Testis (tissue), 3 donors: ENCODE data around the gene MFSD2B. TPM values are rescaled to one million over a fixed set of nuclear protein-coding genes. Genes with fewer than 3 reads are reported as not detected.

Experiments used
- DNase-seq: peaks from one replicate; pipeline ENCODE4 v3.0.0-alpha.2; 2019
- H3K27ac ChIP-seq, 2 donors: fragments of 200-600 bp; sonication (generic); one replicate each; pipeline ENCODE4 v1.5.1; 2019
- H3K27me3 ChIP-seq: fragments of 200-600 bp; sonication (generic); one replicate; pipeline ENCODE4 v1.5.1; 2019
- H3K36me3 ChIP-seq: fragments of 200-600 bp; sonication (generic); one replicate; pipeline ENCODE4 v1.5.1; 2017; ENCODE audit warnings: low read depth; ENCODE audit errors: missing control alignments
- H3K4me1 ChIP-seq: fragments of 200-600 bp; sonication (generic); one replicate; pipeline ENCODE4 v1.5.1; 2019
- H3K4me3 ChIP-seq, 2 donors: fragments of 200-600 bp; sonication (generic); one replicate each; pipeline ENCODE4 v1.5.1; 2017 to 2019
- H3K9me3 ChIP-seq: fragments of 200-600 bp; sonication (generic); one replicate; pipeline ENCODE4 v1.5.1; 2017
- POLR2A ChIP-seq: fragments of 450-650 bp; IDR thresholded peaks from one replicate; pipeline ENCODE4 v1.6.1; 2017; ENCODE audit warnings: antibody characterized with exemption, mild to moderate bottlenecking, moderate library complexity
- WGBS, 2 donors: methylation state at CpG; one replicate each; pipeline ENCODE4 v1.1.5; 2018; 5-methylcytosine and 5-hydroxymethylcytosine counted together
- intact Hi-C: fragments of 100-400 bp; cut with DNase I; formaldehyde crosslinking; loops from one replicate; pipeline ENCODE4 v1.15.1; 2023; ENCODE audit warnings: low total_unique reads
- polyA plus RNA-seq: library from polyadenylated mRNA; stranded (reverse); fragments of 350-450 nt; fragmentation: Illumina TruSeq; extraction: RNeasy Lipid Tissue Mini Kit (QIAGEN cat#74804); gene quantifications from one replicate; pipeline ENCODE4 v1.2.3, GENCODE V29; 2014; ENCODE audit warnings: low read depth, low replicate concordance; ENCODE audit not compliant: insufficient read depth
- total RNA-seq, 2 donors: library from RNA; depleted of rRNA; stranded (reverse); fragments of >200 nt; gene quantifications; one replicate each; pipeline ENCODE4 v1.2.3, GENCODE V29; 2016
- TF ChIP-seq, protein P1 (sequence below), 3 experiments: fragments of 450-650 bp in 2 of 3; fragments of 200-600 bp in 1 of 3; sonication (generic) in 1 of 3; IDR thresholded peaks; one replicate each; pipeline ENCODE4 v1.5.1; 2016 to 2019; ENCODE audit warnings: antibody characterized with exemption in 3 of 3, mild to moderate bottlenecking in 2 of 3, moderate library complexity in 1 of 3

The MFSD2B gene
- total and polyA plus RNA-seq, 3 donors from 2014 or later, result 0.39 to 0.94 (median 0.50) TPM

DNA sequence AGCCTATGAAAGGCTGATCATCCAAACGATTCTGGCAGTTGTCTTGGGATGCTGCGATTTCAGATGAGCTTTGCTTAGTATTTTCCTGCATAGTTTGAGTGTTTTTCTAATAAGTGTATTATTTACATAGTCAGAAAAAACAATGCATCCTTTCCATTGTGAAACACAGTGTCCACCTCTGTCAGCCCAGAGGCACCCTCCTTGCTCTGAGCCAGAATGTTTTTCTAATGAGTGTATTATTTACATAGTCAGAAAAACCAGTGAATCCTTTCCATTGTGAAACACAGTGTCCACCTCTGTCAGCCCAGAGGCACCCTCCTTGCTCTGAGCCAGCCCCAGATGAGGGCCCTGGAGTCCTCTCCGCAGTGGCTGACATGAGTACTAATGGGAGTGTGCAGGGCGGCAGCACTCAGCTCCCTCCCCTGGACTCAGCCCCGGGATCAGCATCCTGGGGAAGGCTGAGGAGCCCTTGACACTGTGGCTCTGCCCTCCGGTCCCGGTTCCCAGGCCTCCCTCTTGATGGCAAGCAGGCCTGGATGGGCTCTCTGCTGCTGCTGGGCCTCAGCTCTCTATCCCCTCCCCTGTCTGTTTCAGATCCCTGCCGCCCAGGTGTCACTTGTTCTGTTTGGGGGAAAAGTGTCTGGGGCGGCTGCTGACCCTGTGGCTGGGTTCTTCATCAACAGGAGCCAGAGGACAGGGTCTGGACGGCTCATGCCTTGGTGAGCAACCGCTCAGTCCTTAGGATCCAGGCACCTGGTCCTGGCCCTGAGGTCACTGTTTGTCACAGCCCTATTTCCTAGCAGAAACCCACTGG lies 5.9 kb downstream of the MFSD2B start:
- DNase-seq, result no peak
- H3K27me3 ChIP-seq, result no peaks in the 10 kb centered on the region
- no peaks in the 10 kb centered on the region for H3K36me3 ChIP-seq
- H3K9me3 ChIP-seq, result no peaks in the 10 kb centered on the region
- 77 to 87% methylated on average over 9 of the region's 11 CpGs for WGBS, 2 donors
- no peak overlapping the region for H3K27ac ChIP-seq
- TF ChIP-seq, protein P1, sequence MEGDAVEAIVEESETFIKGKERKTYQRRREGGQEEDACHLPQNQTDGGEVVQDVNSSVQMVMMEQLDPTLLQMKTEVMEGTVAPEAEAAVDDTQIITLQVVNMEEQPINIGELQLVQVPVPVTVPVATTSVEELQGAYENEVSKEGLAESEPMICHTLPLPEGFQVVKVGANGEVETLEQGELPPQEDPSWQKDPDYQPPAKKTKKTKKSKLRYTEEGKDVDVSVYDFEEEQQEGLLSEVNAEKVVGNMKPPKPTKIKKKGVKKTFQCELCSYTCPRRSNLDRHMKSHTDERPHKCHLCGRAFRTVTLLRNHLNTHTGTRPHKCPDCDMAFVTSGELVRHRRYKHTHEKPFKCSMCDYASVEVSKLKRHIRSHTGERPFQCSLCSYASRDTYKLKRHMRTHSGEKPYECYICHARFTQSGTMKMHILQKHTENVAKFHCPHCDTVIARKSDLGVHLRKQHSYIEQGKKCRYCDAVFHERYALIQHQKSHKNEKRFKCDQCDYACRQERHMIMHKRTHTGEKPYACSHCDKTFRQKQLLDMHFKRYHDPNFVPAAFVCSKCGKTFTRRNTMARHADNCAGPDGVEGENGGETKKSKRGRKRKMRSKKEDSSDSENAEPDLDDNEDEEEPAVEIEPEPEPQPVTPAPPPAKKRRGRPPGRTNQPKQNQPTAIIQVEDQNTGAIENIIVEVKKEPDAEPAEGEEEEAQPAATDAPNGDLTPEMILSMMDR (IDR thresholded peaks at IDR 0.05), result no peak
- no peak for TF ChIP-seq POLR2A
- intact Hi-C loops, result no loop called here
- H3K4me1 ChIP-seq, result no peaks in the 10 kb centered on the region
- H3K4me3 ChIP-seq, result no peak overlapping the region

DNA sequence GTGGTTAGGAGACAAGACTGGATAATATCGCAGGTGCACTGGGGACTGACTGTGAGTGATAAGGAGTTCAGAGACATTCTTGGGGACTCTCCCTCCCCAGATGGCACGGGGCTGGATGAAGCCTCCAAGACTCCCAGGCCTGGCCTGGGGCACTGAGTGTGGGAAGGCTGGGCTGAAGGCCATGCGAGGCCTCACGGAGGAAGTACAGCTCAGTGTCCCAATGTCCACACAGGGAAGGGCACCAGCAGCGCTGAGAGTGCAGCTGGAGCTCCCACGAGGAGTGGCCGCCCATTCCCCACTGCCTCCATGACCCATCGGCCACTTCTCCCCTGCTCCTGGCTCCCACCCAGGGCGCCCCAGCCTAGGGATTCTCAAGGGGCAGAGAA lies 6.5 kb downstream of the MFSD2B start:
- WGBS, 2 donors, result 77 to 91% methylated on average over 6 to 9 of the region's 9 CpGs

DNA sequence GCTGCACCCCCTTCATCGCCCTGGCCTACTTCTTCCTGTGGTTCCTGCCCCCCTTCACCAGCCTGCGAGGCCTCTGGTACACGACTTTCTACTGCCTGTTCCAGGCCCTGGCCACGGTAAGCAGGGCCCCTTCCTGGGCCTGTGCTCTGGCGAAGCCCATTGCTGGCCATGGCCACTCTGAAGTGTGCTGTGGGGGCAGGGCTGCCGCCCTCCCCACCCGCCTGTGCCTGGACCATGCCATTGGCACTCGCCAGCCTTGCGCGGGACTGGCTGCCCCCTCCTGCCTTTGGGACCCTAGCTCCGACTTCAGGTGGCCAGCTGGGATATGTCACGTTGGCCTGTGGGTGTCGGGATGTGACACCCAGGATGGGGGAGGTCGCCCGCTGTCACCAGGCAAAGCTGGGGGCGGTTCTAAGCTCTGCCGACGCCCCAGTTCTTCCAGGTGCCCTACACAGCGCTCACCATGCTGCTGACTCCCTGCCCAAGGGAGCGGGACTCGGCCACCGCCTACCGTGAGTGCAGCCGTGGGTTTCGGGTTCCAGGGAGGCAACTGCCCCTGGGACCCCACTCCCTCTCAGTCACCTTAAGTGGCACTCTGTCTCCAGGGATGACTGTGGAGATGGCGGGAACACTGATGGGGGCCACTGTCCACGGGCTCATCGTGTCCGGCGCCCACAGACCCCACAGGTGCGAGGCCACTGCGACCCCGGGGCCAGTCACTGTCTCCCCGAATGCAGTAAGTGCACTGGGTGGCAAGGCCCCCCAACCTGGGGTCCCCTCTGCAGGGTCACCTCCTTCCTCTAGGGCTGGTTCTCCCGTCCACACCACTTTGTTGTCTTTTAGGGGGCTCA lies 7.2 kb downstream of the MFSD2B start:
- H3K27ac ChIP-seq, result no peak overlapping the region
- no peaks in the 10 kb centered on the region for H3K4me1 ChIP-seq
- H3K4me3 ChIP-seq, result no peak overlapping the region
- no peak for DNase-seq
- WGBS, 2 donors, result 93 to 96% methylated on average over 22 to 35 of the region's 35 CpGs
- no peaks in the 10 kb centered on the region for H3K36me3 ChIP-seq
- no peaks in the 10 kb centered on the region for H3K9me3 ChIP-seq
- H3K27me3 ChIP-seq, result no peaks in the 10 kb centered on the region
- TF ChIP-seq, protein P1 (IDR thresholded peaks at IDR 0.05), result no peak
- TF ChIP-seq POLR2A, result no peak
- intact Hi-C loops, result no loop called here

More for the DNA sequence above, 6.5 kb downstream of the MFSD2B start:
- TF ChIP-seq, protein P1 (IDR thresholded peaks at IDR 0.05), result no peak
- TF ChIP-seq POLR2A, result no peak
- Histone ChIP-seq H3K4me3 (no peak overlapping the region), H3K9me3 (no peaks in the 10 kb centered on the region), H3K27ac (no peak overlapping the region), H3K4me1 (no peaks in the 10 kb centered on the region), H3K36me3 (no peaks in the 10 kb centered on the region), H3K27me3 (no peaks in the 10 kb centered on the region)
- intact Hi-C loops, result no loop called here
- DNase-seq, result no peak

DNA sequence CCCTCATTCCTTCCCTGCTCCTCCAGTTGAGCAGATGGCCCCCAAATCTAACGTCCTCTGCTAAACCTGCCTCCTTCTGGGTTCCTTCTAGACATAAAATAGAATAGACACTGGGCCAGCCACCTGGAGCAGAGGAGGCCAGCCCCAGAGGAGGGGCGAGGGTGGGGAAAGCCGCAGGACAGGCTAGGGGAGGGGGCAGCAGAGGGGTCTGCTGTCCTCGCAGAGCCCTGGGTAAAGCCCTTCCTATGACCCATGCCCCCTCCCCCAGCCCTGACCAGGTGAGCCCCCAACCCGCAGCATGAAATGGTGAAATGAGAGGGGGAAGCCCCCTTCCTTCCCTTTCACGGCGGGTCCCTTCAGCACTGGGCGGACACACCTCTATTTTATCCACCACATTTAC lies 7.8 kb downstream of the MFSD2B start:
- Histone ChIP-seq H3K36me3 (no peaks in the 10 kb centered on the region), H3K27ac (no peak overlapping the region), H3K27me3 (no peaks in the 10 kb centered on the region), H3K4me1 (no peaks in the 10 kb centered on the region), H3K4me3 (no peak overlapping the region), H3K9me3 (no peaks in the 10 kb centered on the region)
- TF ChIP-seq, protein P1 (IDR thresholded peaks at IDR 0.05), result no peak
- no peak for TF ChIP-seq POLR2A
- intact Hi-C loops, result no loop called here
- 84 to 87% methylated on average over 8 of the region's 8 CpGs for WGBS, 2 donors
- no peak for DNase-seq
